ENCODE measurements around the gene NHSL2.

- TF ChIP-seq POLR2A (IDR thresholded peaks at IDR 0.05) (no peak), CTCF (IDR thresholded peaks at IDR 0.05) (no peak)
These were observed 33.7 kb downstream of the NHSL2 start for GRCh38 chrX:71944369-71944768.

Measured in thyroid gland (tissue), 4 donors.